GM18909 (cell line): ENCODE results near the gene TBC1D17.
"Not testable (repeated sequence)": the region's sequence is repeated elsewhere in the genome, so short reads cannot be mapped to it uniquely, and the experiment has no call there.

ENCODE experiments used
- ATAC-seq: cut with Tn5 transposase; IDR thresholded peaks from one replicate; pipeline ENCODE4 v1.9.1; 2021; ENCODE audit warnings: mild to moderate bottlenecking; ENCODE audit not compliant: unreplicated experiment, poor library complexity

The TBC1D17 gene

DNA sequence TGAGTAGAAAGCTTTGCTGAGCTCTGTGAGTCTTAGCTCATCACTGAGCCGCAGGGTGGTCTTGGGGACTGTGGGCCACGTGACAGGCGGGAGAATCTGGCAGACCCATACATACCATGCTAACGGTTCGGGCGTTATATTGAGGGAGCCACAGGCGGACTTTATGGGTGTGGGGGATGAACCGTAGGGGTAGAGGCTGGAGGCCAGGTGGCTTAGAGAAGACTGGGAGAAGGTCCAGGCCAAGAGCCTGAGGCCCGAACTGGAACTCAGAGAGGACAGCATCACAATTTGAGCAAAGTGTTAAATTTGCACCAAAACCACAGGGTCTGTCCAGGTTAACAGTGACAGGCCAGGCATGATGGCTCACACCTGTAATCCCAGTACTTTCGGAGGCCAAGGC is 36.2 kb downstream of the TBC1D17 start:
- ATAC-seq: no peak

DNA sequence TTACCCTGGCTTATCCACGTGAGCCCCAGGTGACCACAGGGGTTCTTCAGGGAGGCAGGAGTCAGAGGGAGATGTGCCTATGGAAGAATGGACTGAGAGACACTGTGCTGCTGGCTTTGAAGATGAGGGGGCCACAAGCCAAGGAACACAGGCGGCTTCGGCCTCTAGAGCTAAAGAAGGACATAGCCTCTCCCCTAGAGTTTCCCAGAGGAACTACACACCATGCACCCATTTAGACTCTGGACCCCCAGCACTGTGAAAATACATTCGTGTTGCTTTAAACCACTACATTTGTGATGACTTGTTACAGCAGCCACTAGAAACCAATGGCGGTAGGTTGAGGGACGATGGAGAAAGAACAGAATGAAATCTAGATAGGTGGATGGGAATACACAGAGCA is 37.8 kb downstream of the TBC1D17 start:
- no peak for ATAC-seq

DNA sequence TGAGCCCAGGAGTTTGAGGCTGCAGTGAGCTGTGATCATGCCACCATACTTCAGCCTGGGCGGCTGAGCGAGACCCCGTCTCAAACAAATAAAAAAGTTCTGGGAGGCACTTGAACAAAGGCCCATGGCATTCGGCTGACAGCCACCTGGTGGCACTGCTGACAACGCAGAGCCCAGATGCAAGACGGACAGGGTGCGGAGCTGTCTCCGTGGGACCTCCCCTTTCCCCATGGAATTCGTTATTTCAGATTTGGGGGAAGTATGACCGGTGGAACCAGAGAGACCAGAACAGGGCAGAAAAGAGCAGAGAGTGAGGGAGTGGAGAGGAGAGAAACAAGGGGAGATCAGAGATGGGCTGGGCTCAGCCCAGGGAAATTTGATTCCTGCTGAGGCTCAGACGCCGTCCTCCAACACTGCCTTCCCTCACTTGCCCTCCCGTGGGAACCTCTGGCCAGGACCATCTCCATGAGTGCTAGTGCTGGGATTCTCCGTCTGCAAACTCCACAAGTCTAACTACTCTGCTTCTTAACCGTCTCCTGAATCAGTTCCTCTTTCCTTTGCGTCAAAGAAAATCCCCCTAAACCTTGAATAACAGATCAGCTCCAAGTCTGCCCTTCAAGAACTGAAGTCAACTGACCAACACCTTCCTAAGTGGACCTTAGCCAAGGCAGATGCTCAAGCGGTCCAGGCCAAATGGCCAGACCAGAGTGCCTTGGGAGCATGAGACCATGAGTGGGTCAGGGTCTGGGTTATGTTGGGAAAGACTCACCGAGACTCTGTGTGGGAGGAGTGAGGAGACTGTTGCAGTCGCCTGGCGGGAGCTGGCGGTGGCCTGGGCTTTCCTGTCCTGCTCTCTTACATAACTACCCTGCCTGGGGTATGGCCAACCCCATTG is 39.6 kb downstream of the TBC1D17 start:
- no peak for ATAC-seq

DNA sequence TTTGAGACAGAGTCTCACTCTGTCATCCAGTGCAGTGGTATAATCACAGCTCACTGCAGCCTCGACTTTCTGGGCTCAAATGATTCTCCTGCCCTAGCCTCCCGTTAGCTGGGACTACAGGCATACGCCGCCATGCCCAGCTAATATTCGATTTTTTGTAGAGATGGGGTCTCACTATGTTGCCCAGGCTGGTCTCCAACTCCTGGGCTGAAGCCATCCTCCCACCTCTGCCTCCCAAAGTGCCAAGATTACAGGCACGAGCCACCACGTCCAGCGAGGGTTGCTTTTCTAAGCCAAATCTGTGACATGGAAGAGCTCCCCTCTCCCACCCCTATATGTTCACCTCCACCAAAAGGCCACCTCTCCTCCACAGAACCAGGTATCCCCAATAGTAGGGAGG is 40.6 kb downstream of the TBC1D17 start:
- ATAC-seq: no peak

DNA sequence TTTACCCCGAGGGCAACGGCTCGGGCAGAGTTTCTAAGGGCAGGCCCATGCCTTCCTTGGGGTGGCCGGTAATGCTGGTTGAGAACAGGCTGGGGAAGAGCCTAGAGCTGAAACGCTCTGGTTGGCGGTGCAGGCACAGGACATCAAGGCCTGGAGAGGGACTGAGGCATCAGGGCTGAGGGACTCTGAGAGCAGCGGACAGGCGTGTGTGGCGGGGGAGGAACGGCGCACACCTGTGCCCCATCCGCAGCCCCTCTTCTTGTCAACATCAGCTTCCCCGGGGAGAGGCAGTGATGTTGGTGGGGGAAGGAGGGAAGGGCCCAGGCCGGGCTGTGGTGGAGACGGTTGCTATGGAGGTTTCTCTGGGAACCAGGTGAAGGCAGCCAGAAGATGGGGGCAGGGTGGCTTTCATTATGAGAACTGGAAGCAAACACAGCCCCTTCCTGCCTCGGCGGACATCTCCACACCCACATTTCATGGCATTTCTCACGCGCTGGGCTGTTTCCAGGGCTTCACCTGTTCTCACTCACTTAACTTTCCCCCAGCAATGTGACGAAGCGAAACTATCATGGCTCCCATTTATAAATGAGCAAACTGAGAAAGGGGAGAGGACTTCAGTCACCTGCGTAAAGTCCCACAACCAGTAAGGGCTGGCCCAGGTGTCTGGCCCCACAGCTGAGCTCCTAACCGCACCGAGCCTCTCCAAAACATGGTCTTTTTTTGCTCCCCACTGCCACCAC is 43.3 kb downstream of the TBC1D17 start:
- no peak for ATAC-seq

DNA sequence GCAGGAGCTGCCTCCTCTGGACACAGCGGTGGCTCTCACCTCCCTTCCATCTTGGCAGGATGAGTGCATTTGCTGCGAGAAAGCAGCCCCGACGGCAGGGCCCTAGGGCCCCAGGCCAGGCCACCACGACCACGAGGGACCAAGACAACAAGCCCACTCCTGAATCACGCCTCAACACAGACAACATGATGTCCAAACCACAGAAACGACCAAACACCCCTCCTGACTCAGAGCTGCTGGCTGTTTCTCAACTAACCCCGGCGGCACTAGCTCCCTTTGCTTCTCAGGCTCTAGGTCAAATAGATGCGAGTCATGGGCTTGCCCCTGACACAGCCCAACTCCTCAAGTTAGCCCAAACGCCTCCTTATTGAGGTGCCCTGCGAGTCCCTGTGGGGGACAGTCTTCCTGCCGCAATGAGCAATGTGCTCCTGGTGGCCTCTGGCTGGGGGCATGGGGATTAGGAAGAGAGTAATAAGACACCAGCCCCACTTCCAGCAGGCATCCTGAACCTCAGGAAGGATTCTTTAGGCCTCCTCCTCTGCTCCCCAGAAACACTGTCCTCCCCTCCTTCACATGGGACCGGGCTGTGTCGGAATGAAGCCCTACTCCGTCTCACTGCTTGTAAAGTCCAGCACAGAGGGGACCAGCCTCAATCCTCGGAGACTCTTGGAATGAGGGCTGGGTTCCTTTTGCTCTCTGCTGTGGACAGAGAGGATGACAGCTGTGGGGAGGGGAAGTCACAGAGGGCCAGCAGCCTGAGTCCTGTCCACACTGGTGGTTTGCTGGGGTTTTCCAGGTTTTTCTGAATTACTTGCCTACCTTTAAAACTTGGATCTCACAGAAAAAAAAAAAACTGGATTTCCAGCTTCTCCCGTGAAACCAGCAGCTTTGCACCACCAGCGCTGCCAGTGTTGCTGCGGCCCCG is 44.6 kb downstream of the TBC1D17 start:
- ATAC-seq: no peak

DNA sequence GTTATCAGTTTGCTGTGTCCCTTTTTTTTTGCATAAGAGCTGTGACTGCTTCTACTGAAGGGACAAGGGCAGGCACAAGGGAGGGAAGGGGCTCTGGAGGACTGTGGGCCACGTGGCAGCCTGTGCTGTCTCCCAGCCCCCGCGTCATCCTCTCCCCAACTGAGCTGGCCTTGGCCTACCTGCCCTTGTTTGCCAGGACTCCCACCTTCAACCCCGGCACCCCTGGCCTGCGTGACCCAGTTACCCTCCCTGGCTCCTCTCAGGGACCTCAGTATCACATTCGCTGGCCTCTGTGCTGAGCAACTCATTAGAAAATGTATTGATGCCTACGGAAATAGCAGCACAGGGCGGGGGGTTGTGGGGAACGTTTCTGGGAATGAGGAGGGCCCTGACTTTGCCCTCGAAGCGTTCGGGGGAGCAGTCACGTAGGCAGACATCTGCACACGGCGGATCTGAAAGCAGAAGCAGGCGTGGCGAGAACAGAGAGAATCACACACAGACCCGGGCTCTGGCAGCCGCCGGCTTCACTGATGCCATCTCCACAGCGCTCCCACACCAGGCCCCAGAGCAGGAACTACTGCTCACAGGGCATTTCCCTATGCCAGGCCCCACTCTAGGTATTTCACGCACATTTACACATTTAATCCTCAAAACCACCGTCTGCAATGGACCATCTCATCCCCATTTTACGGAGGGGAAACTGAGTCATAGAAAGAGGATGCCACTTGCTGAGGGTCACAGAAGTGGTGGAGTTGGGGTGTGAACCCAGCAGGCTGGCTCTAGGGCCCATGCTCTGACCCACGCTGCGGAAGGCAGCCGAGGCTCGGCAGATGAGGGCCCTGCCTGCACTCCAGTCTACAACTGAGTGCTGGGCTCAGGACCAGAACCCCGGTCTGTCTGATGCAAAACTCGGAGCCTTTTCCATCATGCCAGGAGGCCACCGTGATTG is 45.8 kb downstream of the TBC1D17 start:
- no peak for ATAC-seq

DNA sequence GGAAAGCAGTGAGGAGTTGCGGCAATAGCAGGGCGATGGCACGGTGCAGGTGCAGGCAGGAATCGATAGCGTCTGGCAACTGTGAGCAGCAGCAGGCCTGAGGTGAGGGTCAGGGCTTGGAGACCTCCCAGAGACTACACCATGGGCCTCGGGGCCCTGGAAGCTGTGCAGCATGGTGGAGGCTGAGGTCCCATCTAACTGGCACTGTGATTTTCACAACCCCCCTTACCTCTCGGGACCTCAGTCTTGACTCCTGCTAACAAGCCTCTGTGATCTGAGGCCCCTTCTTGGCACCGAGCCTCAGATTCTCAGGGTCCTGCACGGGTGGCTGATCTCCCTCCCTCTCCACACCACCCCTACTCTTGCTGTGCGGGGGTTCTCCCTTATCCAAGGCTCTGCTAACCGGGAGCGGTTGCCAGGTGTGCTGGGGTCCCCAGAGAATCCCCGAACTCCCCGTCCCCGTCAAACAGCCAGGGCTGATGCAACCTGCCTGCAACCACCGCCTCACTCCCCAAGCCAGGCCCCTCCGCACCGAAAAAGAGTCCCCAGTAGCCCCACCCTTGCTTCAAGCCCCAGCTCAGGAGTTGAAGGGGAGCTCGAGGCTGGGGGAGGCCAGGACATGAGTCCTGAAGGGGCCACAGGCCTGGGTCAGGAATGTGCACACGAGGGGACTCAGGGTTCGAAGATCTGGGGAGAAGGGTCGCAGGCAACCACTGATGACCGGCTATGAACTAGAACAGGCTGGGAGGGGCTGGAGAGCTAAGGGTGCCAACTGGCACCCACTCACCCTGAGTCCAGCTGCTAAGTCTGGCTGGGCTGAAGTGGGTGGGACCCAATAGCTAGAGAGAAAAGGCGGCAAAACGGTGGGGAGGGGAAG is 46.7 kb downstream of the TBC1D17 start:
- no peak for ATAC-seq

DNA sequence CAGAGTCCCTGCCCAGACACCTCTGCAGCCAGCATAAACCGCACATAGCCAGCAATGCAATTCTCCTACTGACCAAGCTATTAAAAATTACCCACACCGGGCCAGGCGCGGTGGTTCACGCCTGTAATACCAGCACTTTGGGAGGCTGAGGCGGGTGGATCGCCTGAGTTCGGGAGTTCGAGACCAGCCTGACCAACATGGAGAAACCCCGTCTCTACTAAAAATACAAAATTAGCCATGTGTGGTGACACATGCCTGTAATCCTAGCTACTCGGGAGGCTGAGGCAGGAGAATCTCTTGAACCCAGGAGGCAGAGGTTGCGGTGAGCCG is 47.3 kb downstream of the TBC1D17 start:
- ATAC-seq: not testable (repeated sequence)

DNA sequence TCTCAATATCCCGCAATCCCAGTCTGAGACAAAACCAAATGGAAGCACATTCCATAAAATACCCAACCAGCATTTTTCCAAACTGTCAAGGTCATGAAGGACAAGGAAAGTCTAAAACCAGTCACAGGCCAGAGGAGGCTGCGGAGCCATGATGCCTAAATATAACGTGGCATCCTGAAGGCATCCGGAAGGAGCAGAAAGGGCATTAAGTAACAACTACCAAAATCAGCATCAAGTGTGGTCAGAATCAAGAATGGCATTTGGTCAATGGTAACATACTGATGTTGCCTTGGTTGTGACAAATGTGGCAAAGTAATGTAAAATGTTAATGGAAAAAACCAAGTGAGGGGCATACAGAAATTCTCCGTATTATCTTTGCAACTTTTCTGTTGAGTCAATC is 48.0 kb downstream of the TBC1D17 start:
- ATAC-seq: no peak

DNA sequence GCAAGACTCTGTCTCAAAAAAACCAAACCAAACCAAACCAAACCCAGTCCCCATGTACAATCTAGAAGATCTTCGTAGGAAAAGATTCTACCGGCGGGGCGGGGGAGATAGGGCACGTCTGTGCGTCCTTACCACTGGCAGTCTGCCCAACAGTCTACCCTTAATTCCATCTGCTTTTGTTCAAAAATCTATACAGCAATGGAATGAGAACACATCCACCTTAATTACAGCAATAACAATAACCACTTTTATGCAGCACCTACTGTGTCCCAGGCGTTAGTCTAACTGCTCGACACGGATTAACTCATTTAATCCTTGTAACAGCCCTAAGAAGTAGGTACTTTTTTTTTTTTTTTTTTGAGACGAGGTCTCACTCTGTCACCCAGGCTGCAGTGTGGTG is 49.0 kb downstream of the TBC1D17 start:
- no peak for ATAC-seq

DNA sequence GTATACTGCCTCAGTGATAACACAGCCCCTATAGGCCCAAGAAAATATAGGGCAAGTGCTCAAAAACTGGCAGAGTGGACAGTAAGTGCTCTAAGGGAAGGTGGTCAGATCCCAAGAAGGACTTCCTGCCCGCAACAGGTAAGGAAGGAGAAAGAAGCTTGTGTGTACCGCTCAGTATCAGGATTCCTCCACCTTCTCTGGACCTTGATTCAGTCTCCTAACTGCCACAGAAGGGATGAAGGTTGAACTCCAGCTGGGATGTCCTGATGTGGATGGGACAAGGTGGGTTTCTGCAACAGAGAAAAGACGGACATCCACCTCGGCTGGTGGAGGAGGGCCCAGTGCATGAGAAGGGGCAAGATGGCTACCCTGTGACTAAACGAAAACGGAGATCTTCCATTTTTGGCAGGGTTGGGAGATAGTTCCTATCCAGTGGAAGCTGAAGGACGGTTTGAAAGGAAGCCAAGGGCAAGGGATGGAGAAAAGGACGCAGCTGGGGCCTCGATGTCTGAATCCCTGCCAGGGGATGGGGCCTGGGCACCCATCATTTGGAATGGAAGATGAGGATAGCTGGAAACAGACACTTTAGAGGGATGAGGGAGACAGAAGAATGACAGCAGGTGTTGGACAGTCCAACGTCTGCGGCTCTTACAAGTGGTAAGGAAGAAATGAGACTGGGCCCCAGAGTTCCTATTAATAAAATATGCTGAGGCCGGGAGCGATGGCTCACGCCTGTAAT is 50.2 kb downstream of the TBC1D17 start:
- ATAC-seq: no peak

DNA sequence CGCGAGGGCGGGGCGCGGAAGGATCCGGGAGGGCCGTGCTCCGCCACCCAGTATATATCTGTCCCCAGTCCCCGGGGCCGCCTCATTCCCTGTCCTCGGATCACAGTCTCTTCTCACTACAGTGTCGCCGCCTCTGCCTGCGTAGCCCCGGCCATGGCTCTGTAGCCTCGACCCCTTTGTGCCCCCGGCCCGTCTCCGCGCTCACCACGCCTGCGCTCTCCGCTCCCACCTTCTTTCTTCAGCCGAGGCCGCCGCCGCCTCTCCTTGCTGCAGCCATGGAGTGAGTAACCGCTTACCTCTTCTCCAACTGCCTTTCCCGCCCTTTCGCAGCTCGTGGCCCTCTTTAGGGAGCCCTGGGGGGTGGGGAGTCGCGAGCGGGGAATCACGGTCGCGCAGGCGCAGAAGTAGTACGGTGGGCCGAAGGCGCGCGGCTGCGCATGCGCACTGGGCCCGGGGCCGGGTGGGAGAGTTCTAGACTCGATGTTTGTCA is 51.7 kb downstream of the TBC1D17 start, which contains the start of the genes ATF5 and NUP62:
Gene ATF5 (plus strand): TSS at position 85 of the 490 bp plus-strand sequence. CDS start 1,646 bp downstream, outside the sequence.
Gene NUP62 (minus strand): TSS at position 384 of the 490 bp plus-strand sequence. CDS start 19,697 bp downstream, outside the sequence.
- peak; percentile 67 for ATAC-seq

DNA sequence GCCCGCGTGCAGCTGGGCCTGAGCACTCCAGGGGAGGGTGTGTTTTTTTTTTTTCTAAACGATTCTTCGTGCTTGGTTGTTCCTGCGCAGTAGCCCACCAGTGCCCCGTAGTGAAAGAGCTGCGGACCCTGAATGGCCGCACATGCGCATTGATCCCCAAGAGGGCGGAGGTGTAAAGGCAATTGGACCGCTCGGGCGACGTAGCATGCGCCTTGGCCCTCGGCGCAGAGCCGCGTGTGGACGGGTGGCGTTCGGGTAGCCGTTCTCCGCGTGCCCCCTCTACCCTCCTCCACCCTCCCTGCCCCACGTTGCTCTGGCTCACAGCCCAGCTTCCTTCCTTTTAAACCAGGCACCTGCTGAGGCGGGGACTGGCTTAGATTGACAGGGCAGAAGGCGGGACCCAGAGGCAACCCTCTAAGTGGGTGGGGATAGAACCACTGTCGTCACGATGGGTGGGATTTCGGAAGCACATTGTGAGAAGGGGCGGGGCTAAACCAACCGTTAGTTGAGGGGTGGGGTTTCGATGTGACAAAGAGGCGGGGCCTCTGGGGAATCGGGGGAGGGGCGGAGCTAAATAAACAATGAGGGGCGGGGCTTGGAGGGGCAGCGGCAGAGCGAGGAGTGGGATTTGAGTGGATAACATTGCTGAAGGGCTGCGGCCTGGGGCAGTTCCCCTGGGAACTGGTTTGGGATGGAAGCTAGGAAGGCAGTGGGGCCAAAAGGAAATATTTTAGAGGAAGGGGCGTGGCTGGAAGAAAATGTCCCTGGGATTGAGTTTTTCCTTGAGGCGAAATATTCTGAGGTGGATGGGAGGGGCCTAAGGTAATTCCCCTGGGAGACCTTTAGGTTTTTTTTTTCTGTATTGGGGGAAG is 52.3 kb downstream of the TBC1D17 start:
- peak; percentile 74 for ATAC-seq

DNA sequence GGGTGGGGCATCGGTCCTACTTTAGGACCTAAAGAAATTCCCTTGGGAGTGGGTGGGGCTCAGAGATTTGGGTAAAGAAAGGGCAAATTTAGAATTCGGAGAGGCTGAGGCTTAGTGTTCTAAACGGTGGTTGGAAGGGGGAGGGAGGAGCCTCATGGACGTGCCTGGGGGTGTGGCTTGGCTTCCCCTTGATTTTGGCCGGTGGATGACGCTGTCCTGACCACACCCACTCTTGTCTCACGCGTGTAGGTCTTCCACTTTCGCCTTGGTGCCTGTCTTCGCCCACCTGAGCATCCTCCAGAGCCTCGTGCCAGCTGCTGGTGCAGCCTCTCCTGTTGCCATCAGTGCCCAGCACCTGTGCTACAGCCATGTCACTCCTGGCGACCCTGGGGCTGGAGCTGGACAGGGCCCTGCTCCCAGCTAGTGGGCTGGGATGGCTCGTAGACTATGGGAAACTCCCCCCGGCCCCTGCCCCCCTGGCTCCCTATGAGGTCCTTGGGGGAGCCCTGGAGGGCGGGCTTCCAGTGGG is 53.0 kb downstream of the TBC1D17 start:
- no peak for ATAC-seq

DNA sequence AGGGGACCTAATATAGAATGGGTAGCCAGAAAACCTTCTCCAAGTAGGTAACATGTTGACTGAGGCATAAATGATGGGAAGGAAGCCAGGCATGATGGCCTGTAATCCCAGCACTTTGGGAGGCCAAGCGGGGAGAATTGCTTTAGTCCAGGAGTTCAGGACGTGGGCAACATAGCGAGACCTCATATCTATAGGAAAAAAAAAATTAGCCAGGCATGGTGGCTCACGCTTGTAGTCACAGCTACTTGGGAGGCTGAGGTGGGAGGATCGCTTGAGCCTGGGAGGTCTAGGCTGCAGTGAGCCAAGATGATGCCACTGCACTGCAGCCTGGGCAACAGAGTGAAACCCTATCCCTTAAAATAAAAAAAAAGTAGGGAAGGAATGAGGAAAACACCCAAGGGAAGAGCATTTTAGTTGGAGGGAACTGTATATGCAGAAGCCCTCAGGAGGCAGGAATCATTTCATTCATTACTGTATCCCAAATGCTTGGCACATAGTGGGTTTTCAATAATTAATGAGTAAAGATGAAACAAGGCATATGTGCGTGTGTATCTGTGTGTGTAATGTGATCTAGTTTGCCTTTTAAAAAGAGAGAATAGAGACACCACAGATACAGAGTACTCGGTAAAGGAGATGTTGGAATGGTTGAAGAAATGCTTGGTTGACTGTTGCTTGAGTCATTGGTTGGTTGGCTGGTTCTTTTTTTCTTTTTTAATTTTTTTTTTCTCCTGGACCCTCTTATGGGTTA is 54.0 kb downstream of the TBC1D17 start:
- ATAC-seq: no peak
